Measurements from ENCODE around the gene NUMB.
"Not testable (repeated sequence)": the region's sequence is repeated elsewhere in the genome, so short reads cannot be mapped to it uniquely, and the experiment has no call there.

The NUMB gene

GRCh38 chr14:73397810-73398209 lies 60.5 kb downstream of the NUMB start:
- TF ChIP-seq CTCF (IDR thresholded peaks at IDR 0.05) = no peak
- Histone ChIP-seq H3K4me3 (ENCODE audit: low read depth, low read length) (no peak overlapping the region), H3K4me2 (ENCODE audit: low read length) (no peak overlapping the region), H3K9me3 (ENCODE audit: control insufficient read depth, low read length) (no peaks in the 10 kb centered on the region), H3K27ac (no peak overlapping the region), H3K9ac (no peak overlapping the region), H2AFZ (no peak overlapping the region), H3K36me3 (ENCODE audit: control insufficient read depth, insufficient read depth, low read length) (no peaks in the 10 kb centered on the region), H3K27me3 (ENCODE audit: control insufficient read depth, insufficient read depth, low read length) (no peaks in the 10 kb centered on the region), H3K79me2 (peaks cover 20% of the 10 kb centered on the region), H3K4me1 (no peaks in the 10 kb centered on the region)

- Histone ChIP-seq H3K9ac (no peak overlapping the region), H3K79me2 (peaks cover 8% of the 10 kb centered on the region), H3K4me3 (ENCODE audit: low read depth, low read length) (no peak overlapping the region), H3K36me3 (ENCODE audit: control insufficient read depth, insufficient read depth, low read length) (no peaks in the 10 kb centered on the region), H2AFZ (no peak overlapping the region), H3K27me3 (ENCODE audit: control insufficient read depth, insufficient read depth, low read length) (no peaks in the 10 kb centered on the region), H3K27ac (no peak overlapping the region), H3K4me2 (ENCODE audit: low read length) (no peak overlapping the region), H3K4me1 (no peaks in the 10 kb centered on the region), H3K9me3 (ENCODE audit: control insufficient read depth, low read length) (no peaks in the 10 kb centered on the region)
- no peak for TF ChIP-seq CTCF (IDR thresholded peaks at IDR 0.05)
Observed at GRCh38 chr14:73394317-73394716, 64.0 kb downstream of the NUMB start.

- no peak overlapping the region for H3K27ac ChIP-seq
- no peaks in the 10 kb centered on the region for H3K9me3 ChIP-seq (ENCODE audit: control insufficient read depth, low read length)
- H3K4me2 ChIP-seq (ENCODE audit: low read length) = no peak overlapping the region
- H3K27me3 ChIP-seq (ENCODE audit: control insufficient read depth, insufficient read depth, low read length) = no peaks in the 10 kb centered on the region
- H3K9ac ChIP-seq = no peak overlapping the region
- no peaks in the 10 kb centered on the region for H3K4me1 ChIP-seq
- peaks cover 5% of the 10 kb centered on the region for H3K79me2 ChIP-seq
- no peak for TF ChIP-seq CTCF (IDR thresholded peaks at IDR 0.05)
- H2AFZ ChIP-seq = no peak overlapping the region
- no peak overlapping the region for H3K4me3 ChIP-seq (ENCODE audit: low read depth, low read length)
- no peaks in the 10 kb centered on the region for H3K36me3 ChIP-seq (ENCODE audit: control insufficient read depth, insufficient read depth, low read length)
Observed at GRCh38 chr14:73393375-73393774, 65.0 kb downstream of the NUMB start.

GRCh38 chr14:73392329-73393257 lies 65.8 kb downstream of the NUMB start:
- peaks cover 5% of the 10 kb centered on the region for H3K79me2 ChIP-seq
- no peaks in the 10 kb centered on the region for H3K4me1 ChIP-seq
- H3K27me3 ChIP-seq (ENCODE audit: control insufficient read depth, insufficient read depth, low read length) = no peaks in the 10 kb centered on the region
- no peak overlapping the region for H3K27ac ChIP-seq
- no peak overlapping the region for H2AFZ ChIP-seq
- no peaks in the 10 kb centered on the region for H3K36me3 ChIP-seq (ENCODE audit: control insufficient read depth, insufficient read depth, low read length)
- H3K9ac ChIP-seq = no peak overlapping the region
- no peak overlapping the region for H3K4me3 ChIP-seq (ENCODE audit: low read depth, low read length)
- no peaks in the 10 kb centered on the region for H3K9me3 ChIP-seq (ENCODE audit: control insufficient read depth, low read length)
- no peak overlapping the region for H3K4me2 ChIP-seq (ENCODE audit: low read length)
- TF ChIP-seq CTCF (IDR thresholded peaks at IDR 0.05) = no peak

GRCh38 chr14:73387860-73388259 lies 70.5 kb downstream of the NUMB start:
- not testable (repeated sequence) for H3K4me3 ChIP-seq (ENCODE audit: low read depth, low read length); H3K4me2 ChIP-seq (ENCODE audit: low read length); H3K36me3 ChIP-seq (ENCODE audit: control insufficient read depth, insufficient read depth, low read length); H3K9me3 ChIP-seq (ENCODE audit: control insufficient read depth, low read length); H2AFZ ChIP-seq; H3K9ac ChIP-seq; H3K27ac ChIP-seq; H3K27me3 ChIP-seq (ENCODE audit: control insufficient read depth, insufficient read depth, low read length); H3K4me1 ChIP-seq
- peaks cover 16% of the 10 kb centered on the region for H3K79me2 ChIP-seq

Data from parathyroid adenoma (tissue), 2 donors.